HCT116 (cell line): Measurements from ENCODE around the gene SCG5. TPM values are rescaled to one million over a fixed set of nuclear protein-coding genes. Genes with fewer than 3 reads are reported as not detected.

Experiments
- ATAC-seq: fragments of 200-7000 bp; cut with Tn5 transposase; 2 replicates; pipeline ENCODE4 v1.9.1; 2020; ENCODE audit warnings: mild to moderate bottlenecking, moderate library complexity
- BruUV-seq: library from RNA; stranded (reverse); fragments of 400-500 nt; replicated peaks from 2 replicates; lab custom pipeline; 2021; lab: Mats Ljungman, UMichigan
- CTCF ChIA-PET: fragments of 300-600 bp; sonication (Branson Sonifier 250); formaldehyde crosslinking; loops from one replicate; lab custom pipeline; 2021; ENCODE audit warnings: antibody characterized with exemption; lab: Charles Lee
- POLR2A ChIA-PET: fragments of 300-600, 350-600 bp; sonication (Branson Sonifier 250); formaldehyde crosslinking; loops from one replicate; lab custom pipeline; 2021; ENCODE audit warnings: antibody characterized with exemption; lab: Charles Lee
- RAD21 ChIA-PET, 2 experiments: fragments of 300-600 bp; sonication (Branson Sonifier 250); formaldehyde crosslinking; loops; one replicate each; lab custom pipeline; 2023; ENCODE audit warnings: low total read pairs in 2 of 2; ENCODE audit not compliant: uncharacterized antibody in 2 of 2, unreplicated experiment in 2 of 2, low non-redundant PET in 1 of 2; lab: Charles Lee
- DNase-seq: peaks from one replicate; pipeline ENCODE4 v3.0.0-alpha.2; 2010; ENCODE audit warnings: low read depth, low spot score
- H2AFZ ChIP-seq: fragments of 200-600 bp; shearing (Covaris generic), sonication (generic); 2 replicates; pipeline ENCODE4 v1.6.1; 2017; ENCODE audit warnings: low read depth, mixed run types, mixed read lengths, antibody characterized with exemption, low read length; ENCODE audit not compliant: poor library complexity, severe bottlenecking
- H3K27ac ChIP-seq: 2 replicates; pipeline ENCODE4 v1.5.1; 2012; ENCODE audit warnings: low read depth, low read length
- H3K27me3 ChIP-seq: fragments of 200-600 bp; sonication (generic); 2 replicates; pipeline ENCODE4 v1.6.1; 2016; ENCODE audit warnings: mixed run types, low read length, mixed read lengths; ENCODE audit not compliant: insufficient read depth
- H3K36me3 ChIP-seq, 2 experiments: fragments of 200-500 bp in 1 of 2; fragments of 200-600 bp in 1 of 2; sonication (Bioruptor generic) in 1 of 2; sonication (generic) in 1 of 2; 2 replicates each; pipeline versions ENCODE4 v1.5.1 to v1.6.1; 2014 to 2016; ENCODE audit warnings: low read length in 2 of 2, inconsistent platforms in 1 of 2, mixed read lengths in 1 of 2, mixed run types in 1 of 2; ENCODE audit not compliant: insufficient read depth in 2 of 2, control insufficient read depth in 1 of 2
- H3K4me1 ChIP-seq, 2 experiments: fragments of 200-600 bp in 1 of 2; sonication (generic) in 1 of 2; 2 replicates each; pipeline versions ENCODE4 v1.5.1 to v1.6.1; 2012 to 2017; ENCODE audit warnings: low read length in 2 of 2, inconsistent platforms in 1 of 2, mild to moderate bottlenecking in 1 of 2, mixed read lengths in 1 of 2, mixed run types in 1 of 2, moderate library complexity in 1 of 2; ENCODE audit not compliant: insufficient read depth in 2 of 2, control insufficient read depth in 1 of 2
- H3K4me2 ChIP-seq: fragments of 200-600 bp; sonication (generic); 2 replicates; pipeline ENCODE4 v1.6.1; 2017; ENCODE audit warnings: mixed run types, low read length, mixed read lengths
- H3K4me3 ChIP-seq, 2 experiments: fragments of 200-600 bp in 1 of 2; sonication (generic) in 1 of 2; replicated peaks in 1 of 2; 2 replicates each; pipeline ENCODE4 v1.5.1; 2011 to 2016; ENCODE audit warnings: low read length in 2 of 2, control low read depth in 1 of 2, low read depth in 1 of 2, mild to moderate bottlenecking in 1 of 2, mixed read lengths in 1 of 2, mixed run types in 1 of 2
- H3K79me2 ChIP-seq: fragments of 200-600 bp; sonication (generic); 2 replicates; pipeline ENCODE4 v1.6.1; 2017; ENCODE audit warnings: mild to moderate bottlenecking, mixed run types, low read length, moderate library complexity, mixed read lengths; ENCODE audit not compliant: insufficient read depth
- H3K9ac ChIP-seq: fragments of 200-600 bp; sonication (generic); 2 replicates; pipeline ENCODE4 v1.6.1; 2016; ENCODE audit warnings: low read length, mixed read lengths
- H3K9me2 ChIP-seq: fragments of 200-600 bp; sonication (generic), shearing (Covaris generic); 2 replicates; pipeline ENCODE4 v1.6.1; 2017; ENCODE audit warnings: mixed run types, mild to moderate bottlenecking, moderate library complexity; ENCODE audit not compliant: insufficient read depth
- H3K9me3 ChIP-seq, 2 experiments: fragments of 200-500 bp in 1 of 2; fragments of 200-600 bp in 1 of 2; sonication (Bioruptor generic) in 1 of 2; sonication (generic) in 1 of 2; 2 replicates each; pipeline ENCODE4 v1.6.1; 2014 to 2017; ENCODE audit warnings: low read length in 2 of 2, mixed read lengths in 2 of 2, inconsistent platforms in 1 of 2, low read depth in 1 of 2, mild to moderate bottlenecking in 1 of 2, mixed run types in 1 of 2, moderate library complexity in 1 of 2; ENCODE audit not compliant: control insufficient read depth in 1 of 2, insufficient read depth in 1 of 2
- H4K20me1 ChIP-seq: fragments of 200-600 bp; sonication (generic), shearing (Covaris generic); 2 replicates; pipeline ENCODE4 v1.6.1; 2017; ENCODE audit warnings: mixed run types, mild to moderate bottlenecking, moderate library complexity; ENCODE audit not compliant: insufficient read depth
- ATF3 ChIP-seq: IDR thresholded peaks from 2 replicates; pipeline ENCODE4 v1.6.1; 2012
- CBX3 ChIP-seq: IDR thresholded peaks from 2 replicates; pipeline ENCODE4 v1.6.1; 2012; ENCODE audit warnings: low read depth
- CTCF ChIP-seq, 3 experiments: fragments of 200-600 bp in 1 of 3; sonication (generic) in 1 of 3; IDR thresholded peaks in 2 of 3; conservative IDR thresholded peaks in 1 of 3; 2 replicates each; pipeline ENCODE4 v1.5.1; 2012 to 2017; ENCODE audit warnings: low read depth in 2 of 3, low read length in 2 of 3, antibody characterized with exemption in 1 of 3, borderline replicate concordance in 1 of 3, control low read depth in 1 of 3, mild to moderate bottlenecking in 1 of 3, mixed read lengths in 1 of 3, mixed run types in 1 of 3, moderate library complexity in 1 of 3; ENCODE audit not compliant: insufficient read depth in 1 of 3
- EGR1 ChIP-seq: IDR thresholded peaks from 2 replicates; pipeline ENCODE4 v1.6.1; 2012; ENCODE audit warnings: low read depth
- EZH2 ChIP-seq: fragments of 200-600 bp; sonication (generic); IDR thresholded peaks from 2 replicates; pipeline ENCODE4 v1.6.1; 2017; ENCODE audit warnings: antibody characterized with exemption, mixed run types
- EZH2phosphoT487 ChIP-seq: fragments of 200-600 bp; IDR thresholded peaks from 2 replicates; pipeline ENCODE4 v1.6.1; 2018; ENCODE audit warnings: antibody characterized with exemption, borderline replicate concordance
- FOSL1 ChIP-seq: IDR thresholded peaks from 2 replicates; pipeline ENCODE4 v1.6.1; 2012; ENCODE audit warnings: low read depth
- POLR2AphosphoS5 ChIP-seq: IDR thresholded peaks from 2 replicates; pipeline ENCODE4 v1.6.1; 2011; ENCODE audit warnings: mild to moderate bottlenecking, low read depth, low read length, moderate library complexity
- RAD21 ChIP-seq: IDR thresholded peaks from 2 replicates; pipeline ENCODE4 v1.6.1; 2012; ENCODE audit warnings: low read depth, mild to moderate bottlenecking
- REST ChIP-seq: IDR thresholded peaks from 2 replicates; pipeline ENCODE4 v1.6.1; 2012; ENCODE audit warnings: low read depth
- SIN3A ChIP-seq: IDR thresholded peaks from 2 replicates; pipeline ENCODE4 v1.6.1; 2012; ENCODE audit warnings: low read depth
- SP1 ChIP-seq: IDR thresholded peaks from 2 replicates; pipeline ENCODE4 v1.6.1; 2012; ENCODE audit warnings: low read depth
- SRF ChIP-seq: IDR thresholded peaks from 2 replicates; pipeline ENCODE4 v1.6.1; 2012; ENCODE audit warnings: low read depth
- TCF7L2 ChIP-seq: IDR thresholded peaks from 2 replicates; pipeline ENCODE4 v1.7.0; 2011; ENCODE audit warnings: borderline replicate concordance, inconsistent platforms; ENCODE audit not compliant: insufficient read depth, insufficient read length; ENCODE audit errors: extremely low read depth
- ZBTB33 ChIP-seq: IDR thresholded peaks from 2 replicates; pipeline ENCODE4 v1.6.1; 2011; ENCODE audit warnings: mild to moderate bottlenecking, low read length, moderate library complexity; ENCODE audit not compliant: insufficient replicate concordance; ENCODE audit errors: extremely low read depth
- ZFX ChIP-seq: fragments of 450-650 bp; IDR thresholded peaks from 2 replicates; pipeline ENCODE4 v1.6.1; 2017
- intact Hi-C: fragments of 100-400 bp; cut with micrococcal nuclease; formaldehyde crosslinking; loops from 2 replicates; pipeline ENCODE4 v1.10.0; 2022
- total RNA-seq: library from RNA; stranded (reverse); gene quantifications from one replicate; pipeline ENCODE4 v1.2.1, GENCODE V29; 2021; ENCODE audit not compliant: unreplicated experiment

The SCG5 gene
- total RNA-seq, 1 experiment from 2014 or later = 1.7 TPM

- TF ChIP-seq ATF3 (no peak), EZH2phosphoT487 (no peak), CBX3 (no peak), ZBTB33 (no peak), POLR2AphosphoS5 (no peak), EGR1 (no peak), SRF (no peak), CTCF (IDR thresholded peaks at IDR 0.05 in 2 of 3, conservative IDR thresholded peaks at IDR 0.05 in 1 of 3; ENCODE audit: borderline replicate concordance in 1 of 3, insufficient read depth in 1 of 3, low read depth in 2 of 3, low read length in 2 of 3) (no peak)
- TF ChIP-seq, all 23 proteins: peak for 0
Observed at GRCh38 chr15:32716915-32717425, 75.5 kb downstream of the SCG5 start (continued).

- H4K20me1 ChIP-seq = no peaks in the 10 kb centered on the region
- H3K79me2 ChIP-seq = no peaks in the 10 kb centered on the region
- no peaks in the 10 kb centered on the region for H3K27me3 ChIP-seq
- ChIA-PET CTCF (no interaction called here), POLR2A (no interaction called here), RAD21 (no interaction called here)
- ATAC-seq = no peak
- H3K4me1 ChIP-seq = no peaks in the 10 kb centered on the region
- no peak within 1 kb of the TSS for H2AFZ ChIP-seq
- no peak within 1 kb of the TSS for H3K4me3 ChIP-seq
- intact Hi-C loops = no loop called here
- H3K9ac ChIP-seq = no peak within 1 kb of the TSS
- no TSS peak for BruUV-seq
- no peak within 1 kb of the TSS for H3K27ac ChIP-seq
- no peaks in the 10 kb centered on the region for H3K36me3 ChIP-seq
- DNase-seq = no peak
- H3K9me2 ChIP-seq = no peaks in the 10 kb centered on the region
- no peak within 1 kb of the TSS for H3K4me2 ChIP-seq
- no peaks in the 10 kb centered on the region for H3K9me3 ChIP-seq
- TF ChIP-seq ATF3 (no peak), POLR2AphosphoS5 (no peak), EZH2phosphoT487 (no peak), EZH2 (no peak), RAD21 (no peak), SRF (no peak), CBX3 (no peak), FOSL1 (no peak), REST (no peak), ZFX (no peak), TCF7L2 (no peak), SIN3A (no peak), EGR1 (no peak), SP1 (no peak)
Observed at GRCh38 chr15:32717426-32718226, 76.1 kb downstream of the SCG5 start, which contains the start of gene GREM1. Gene GREM1 (plus strand): TSS chr15:32718004. CDS start chr15:32730691, 12,687 bp downstream.
